ENCODE data around the gene WNT10A. TPM values are rescaled to one million over a fixed set of nuclear protein-coding genes. Genes with fewer than 3 reads are reported as not detected.

The WNT10A gene
- polyA plus RNA-seq, 1 of the 3 experiments (the other 2 are of a cell fraction) = 0.02 TPM

- H3K9me2 ChIP-seq = no peaks in the 10 kb centered on the region
- no peak overlapping the region for H3K4me2 ChIP-seq
- H3K4me1 ChIP-seq (ENCODE audit: control insufficient read depth in 1 of 2, insufficient read depth in 2 of 2, low read depth in 1 of 2, low read length in 1 of 2) = peaks cover 0 to 10% of the 10 kb centered on the region in 2 experiments; a peak in 1 of 4 replicates
- H3K27ac ChIP-seq (ENCODE audit: low read depth in 2 of 2, low read length in 1 of 2) = no peak overlapping the region
- peaks cover 14% of the 10 kb centered on the region for H3K27me3 ChIP-seq (ENCODE audit: insufficient read depth)
- 51% methylated on average over 4 of the region's 4 CpGs for WGBS (ENCODE audit: low lambda C conversion rate)
- H4K20me1 ChIP-seq (ENCODE audit: insufficient read depth) = no peaks in the 10 kb centered on the region
- POLR2A ChIA-PET = no interaction called here
- H3K4me3 ChIP-seq (ENCODE audit: low read depth in 2 of 2, low read length in 1 of 2) = no peak overlapping the region
- no peaks in the 10 kb centered on the region for H3F3A ChIP-seq (replicated peaks; ENCODE audit: insufficient read depth)
- H3K9me3 ChIP-seq = no peaks in the 10 kb centered on the region
- no peaks in the 10 kb centered on the region for H3K79me2 ChIP-seq (ENCODE audit: insufficient read depth)
- TF ChIP-seq MXI1 (IDR thresholded peaks at IDR 0.05; ENCODE audit: low read depth, low read length) = no peak
- TF ChIP-seq TAF1 (IDR thresholded peaks at IDR 0.05; ENCODE audit: borderline replicate concordance, low read depth, low read length) = no peak
- TF ChIP-seq RFX5 (IDR thresholded peaks at IDR 0.05; ENCODE audit: low read length) = no peak
- TF ChIP-seq YY1 (IDR thresholded peaks at IDR 0.05; ENCODE audit: low read depth) = no peak
- DNase-seq = no peak
- no peak overlapping the region for H2AFZ ChIP-seq (ENCODE audit: low read depth)
- H3K36me3 ChIP-seq (replicated peaks in 1 of 2; ENCODE audit: control insufficient read depth in 1 of 2, insufficient read depth in 2 of 2, low read length in 1 of 2) = no peaks in the 10 kb centered on the region
- no peak overlapping the region for H3K9ac ChIP-seq
- CTCF ChIA-PET = interaction anchor here (1.2 to 10.8 kb wide), 4 partner anchors 25 to 53 kb away, joined by 3 to 80 read pairs (median 4); no protein-coding TSS in a partner anchor
These were observed 21.8 kb downstream of the WNT10A start for GRCh38 chr2:218902427-218902826.

- ChIA-PET CTCF (interaction anchor here (0.7 to 10.8 kb wide), 6 partner anchors 8 to 76 kb away, joined by 3 to 80 read pairs (median 4); no protein-coding TSS in a partner anchor), POLR2A (no interaction called here)
- Histone ChIP-seq H3K9me2 (no peaks in the 10 kb centered on the region), H3K4me3 (ENCODE audit: low read depth in 2 of 2, low read length in 1 of 2) (no peak overlapping the region), H3K36me3 (replicated peaks in 1 of 2; ENCODE audit: control insufficient read depth in 1 of 2, insufficient read depth in 2 of 2, low read length in 1 of 2) (no peaks in the 10 kb centered on the region), H3K4me2 (no peak overlapping the region), H3K27me3 (ENCODE audit: insufficient read depth) (peaks cover 4% of the 10 kb centered on the region), H3K9me3 (no peaks in the 10 kb centered on the region), H3K9ac (no peak overlapping the region), H3K4me1 (ENCODE audit: control insufficient read depth in 1 of 2, insufficient read depth in 2 of 2, low read depth in 1 of 2, low read length in 1 of 2) (peaks cover 0 to 5% of the 10 kb centered on the region in 2 experiments; a peak in 1 of 4 replicates), H3K79me2 (ENCODE audit: insufficient read depth) (no peaks in the 10 kb centered on the region), H3K27ac (ENCODE audit: low read depth in 2 of 2, low read length in 1 of 2) (no peak overlapping the region), H4K20me1 (ENCODE audit: insufficient read depth) (no peaks in the 10 kb centered on the region), H2AFZ (ENCODE audit: low read depth) (no peak overlapping the region), H3F3A (replicated peaks; ENCODE audit: insufficient read depth) (no peaks in the 10 kb centered on the region)
- TF ChIP-seq ELF1 (IDR thresholded peaks at IDR 0.05) (no peak), MXI1 (IDR thresholded peaks at IDR 0.05; ENCODE audit: low read depth, low read length) (no peak), GABPA (IDR thresholded peaks at IDR 0.05; ENCODE audit: low read depth) (no peak), TAF1 (IDR thresholded peaks at IDR 0.05; ENCODE audit: borderline replicate concordance, low read depth, low read length) (no peak), NFIC (IDR thresholded peaks at IDR 0.05; ENCODE audit: borderline replicate concordance) (no peak), RCOR1 (IDR thresholded peaks at IDR 0.05; ENCODE audit: low read length) (no peak), MEF2A (IDR thresholded peaks at IDR 0.05; ENCODE audit: borderline replicate concordance, low read depth) (no peak), SMC3 (IDR thresholded peaks at IDR 0.05; ENCODE audit: low read depth, low read length) (no peak), PBX3 (IDR thresholded peaks at IDR 0.05) (no peak), MAX (IDR thresholded peaks at IDR 0.05; ENCODE audit: low read depth) (no peak), EP300 (IDR thresholded peaks at IDR 0.05; ENCODE audit: borderline replicate concordance in 1 of 2, low read depth in 1 of 2, low read length in 1 of 2) (no peak), IRF3 (IDR thresholded peaks at IDR 0.05; ENCODE audit: low read depth, low read length) (no peak), RAD21 (IDR thresholded peaks at IDR 0.05; ENCODE audit: low read length) (no peak), RXRA (IDR thresholded peaks at IDR 0.05; ENCODE audit: borderline replicate concordance, low read depth) (no peak), CHD2 (IDR thresholded peaks at IDR 0.05; ENCODE audit: low read length, partially characterized antibody) (no peak), USF2 (IDR thresholded peaks at IDR 0.05; ENCODE audit: borderline replicate concordance, low read depth, low read length) (no peak), SIN3A (IDR thresholded peaks at IDR 0.05; ENCODE audit: borderline replicate concordance, low read depth, low read length) (no peak), FOXM1 (IDR thresholded peaks at IDR 0.05; ENCODE audit: low read depth) (no peak), CTCF (IDR thresholded peaks at IDR 0.05) (no peak)
- DNase-seq = no peak
- WGBS (ENCODE audit: low lambda C conversion rate) = 10% methylated on average over 2 of the region's 2 CpGs
These were observed 23.5 kb downstream of the WNT10A start for GRCh38 chr2:218904176-218904575.

Measured in SK-N-SH (cell line).